Endothelial cell of umbilical vein (primary cell): Measurements from ENCODE around the gene KLF5.

Experiments
- POLR2AphosphoS5 ChIP-seq: IDR thresholded peaks from 2 replicates; pipeline ENCODE4 v1.6.1; 2012; ENCODE audit warnings: low read depth, mild to moderate bottlenecking, control low read depth, low read length, moderate library complexity; ENCODE audit not compliant: insufficient read depth
- TF ChIP-seq, protein P1 (sequence below), 2 donors: IDR thresholded peaks; 1 replicate in 1 of 2; 2 replicates in 1 of 2; pipeline ENCODE4 v1.5.1; 2011; ENCODE audit warnings: low read length in 2 of 2, mild to moderate bottlenecking in 2 of 2, moderate library complexity in 2 of 2, control low read depth in 1 of 2, inconsistent platforms in 1 of 2, low read depth in 1 of 2; ENCODE audit not compliant: insufficient read depth in 1 of 2; ENCODE audit errors: extremely low read depth in 1 of 2

DNA sequence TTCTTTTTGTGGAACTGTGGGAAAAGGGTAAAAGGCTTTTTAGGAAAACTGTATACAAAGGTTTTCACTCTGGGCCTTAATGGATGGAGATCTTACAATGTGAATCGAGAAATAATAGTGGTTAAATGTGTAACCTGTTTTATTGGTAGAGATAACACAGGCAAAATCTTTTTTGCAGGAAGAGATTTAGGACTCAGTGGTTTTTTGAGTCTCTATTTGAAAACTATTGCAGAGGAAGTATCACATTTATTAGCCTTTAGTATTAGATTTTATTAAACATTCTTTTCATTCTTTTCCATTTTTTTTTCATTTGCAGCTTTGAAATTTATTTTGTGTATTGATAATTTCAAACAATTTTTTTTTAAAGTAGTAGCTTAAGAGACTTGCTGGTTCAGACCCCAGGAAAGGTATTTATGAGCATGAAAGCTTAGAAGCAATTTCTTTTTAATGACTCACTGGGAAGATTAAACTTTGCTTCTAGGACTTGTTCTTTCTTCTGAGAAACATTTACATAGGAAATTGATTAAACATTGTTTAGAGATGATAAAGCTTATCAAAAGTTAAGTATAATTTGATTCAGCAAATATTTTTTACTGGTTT lies 10.5 kb downstream of the KLF5 start:
- TF ChIP-seq, protein P1, sequence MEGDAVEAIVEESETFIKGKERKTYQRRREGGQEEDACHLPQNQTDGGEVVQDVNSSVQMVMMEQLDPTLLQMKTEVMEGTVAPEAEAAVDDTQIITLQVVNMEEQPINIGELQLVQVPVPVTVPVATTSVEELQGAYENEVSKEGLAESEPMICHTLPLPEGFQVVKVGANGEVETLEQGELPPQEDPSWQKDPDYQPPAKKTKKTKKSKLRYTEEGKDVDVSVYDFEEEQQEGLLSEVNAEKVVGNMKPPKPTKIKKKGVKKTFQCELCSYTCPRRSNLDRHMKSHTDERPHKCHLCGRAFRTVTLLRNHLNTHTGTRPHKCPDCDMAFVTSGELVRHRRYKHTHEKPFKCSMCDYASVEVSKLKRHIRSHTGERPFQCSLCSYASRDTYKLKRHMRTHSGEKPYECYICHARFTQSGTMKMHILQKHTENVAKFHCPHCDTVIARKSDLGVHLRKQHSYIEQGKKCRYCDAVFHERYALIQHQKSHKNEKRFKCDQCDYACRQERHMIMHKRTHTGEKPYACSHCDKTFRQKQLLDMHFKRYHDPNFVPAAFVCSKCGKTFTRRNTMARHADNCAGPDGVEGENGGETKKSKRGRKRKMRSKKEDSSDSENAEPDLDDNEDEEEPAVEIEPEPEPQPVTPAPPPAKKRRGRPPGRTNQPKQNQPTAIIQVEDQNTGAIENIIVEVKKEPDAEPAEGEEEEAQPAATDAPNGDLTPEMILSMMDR (IDR thresholded peaks at IDR 0.05; ENCODE audit: extremely low read depth in 1 of 2, insufficient read depth in 1 of 2, low read depth in 1 of 2, low read length in 2 of 2), result no peak
- TF ChIP-seq POLR2AphosphoS5, result no peak
